GM18505 (cell line): ENCODE results near the gene APOBR.
"Not testable (repeated sequence)": the region's sequence is repeated elsewhere in the genome, so short reads cannot be mapped to it uniquely, and the experiment has no call there.

Experiments
- ATAC-seq: cut with Tn5 transposase; IDR thresholded peaks from one replicate; pipeline ENCODE4 v1.9.1; 2021; ENCODE audit not compliant: unreplicated experiment
- POLR2A ChIP-seq: IDR thresholded peaks from 4 replicates; pipeline ENCODE4 v1.6.1; 2011; ENCODE audit warnings: borderline replicate concordance; ENCODE audit not compliant: insufficient read depth, insufficient read length; ENCODE audit errors: extremely low read depth

The APOBR gene

DNA sequence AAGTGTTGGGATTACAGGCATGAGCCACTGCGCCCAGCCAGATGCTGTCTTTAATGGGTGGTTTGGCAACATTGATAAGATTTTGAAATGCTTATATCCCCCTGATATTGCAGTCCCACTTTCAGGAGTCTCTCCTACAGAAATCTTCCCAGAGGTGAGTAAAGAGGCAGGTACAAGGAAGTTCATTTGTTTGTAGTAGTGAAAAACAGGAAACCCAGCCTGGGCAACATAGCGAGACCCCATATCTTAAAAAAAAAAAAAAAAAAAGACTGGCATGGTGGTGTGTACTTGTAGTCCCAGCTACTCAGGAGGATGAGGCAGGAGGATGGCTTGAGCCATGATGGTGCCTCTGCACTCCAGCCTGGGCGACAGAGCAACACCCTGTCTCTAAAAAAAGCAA, 50.6 kb downstream of the APOBR start:
- no peak for ATAC-seq

DNA sequence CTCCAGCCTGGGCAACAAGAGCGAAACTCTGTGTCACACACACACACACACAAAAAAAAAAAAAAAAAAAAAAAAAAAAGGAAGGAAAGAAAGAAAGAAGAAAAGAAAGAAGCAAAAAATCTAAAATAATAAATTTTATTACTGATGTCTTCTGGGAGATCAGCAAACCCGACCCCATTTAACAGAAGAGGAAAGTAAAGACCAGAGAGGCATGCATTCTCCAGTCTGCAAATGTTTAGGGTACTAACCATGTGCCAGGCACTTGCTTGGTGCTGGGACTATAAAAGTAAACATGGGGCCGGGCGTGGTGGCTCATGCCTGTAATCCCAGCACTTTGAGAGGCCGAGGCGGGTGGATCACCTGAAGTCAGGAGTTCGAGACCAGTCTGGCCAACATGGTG, 51.5 kb downstream of the APOBR start:
- ATAC-seq, result not testable (repeated sequence)

More for the DNA sequence above, 50.6 kb downstream of the APOBR start:
- TF ChIP-seq POLR2A, result no peak

DNA sequence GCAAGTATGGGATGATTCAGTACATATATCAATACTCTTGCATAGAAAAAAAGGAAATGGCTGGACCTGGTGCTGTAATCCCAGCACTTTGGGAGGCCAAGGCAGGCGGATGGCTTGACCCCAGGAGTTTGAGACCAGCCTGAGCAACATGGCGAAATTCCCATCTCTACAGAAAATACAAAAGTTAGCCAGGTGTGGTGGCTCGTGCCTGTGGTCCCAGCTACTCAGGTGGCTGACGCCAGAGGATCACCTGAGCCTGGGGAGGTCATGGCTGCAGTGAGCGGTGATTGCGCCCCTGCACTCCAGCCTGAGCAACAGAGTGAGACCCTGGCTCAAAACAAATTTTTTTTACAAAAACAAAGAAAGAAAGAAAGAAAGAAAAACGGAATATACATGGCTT, 52.2 kb downstream of the APOBR start:
- no peak for ATAC-seq
- TF ChIP-seq POLR2A, result no peak

DNA sequence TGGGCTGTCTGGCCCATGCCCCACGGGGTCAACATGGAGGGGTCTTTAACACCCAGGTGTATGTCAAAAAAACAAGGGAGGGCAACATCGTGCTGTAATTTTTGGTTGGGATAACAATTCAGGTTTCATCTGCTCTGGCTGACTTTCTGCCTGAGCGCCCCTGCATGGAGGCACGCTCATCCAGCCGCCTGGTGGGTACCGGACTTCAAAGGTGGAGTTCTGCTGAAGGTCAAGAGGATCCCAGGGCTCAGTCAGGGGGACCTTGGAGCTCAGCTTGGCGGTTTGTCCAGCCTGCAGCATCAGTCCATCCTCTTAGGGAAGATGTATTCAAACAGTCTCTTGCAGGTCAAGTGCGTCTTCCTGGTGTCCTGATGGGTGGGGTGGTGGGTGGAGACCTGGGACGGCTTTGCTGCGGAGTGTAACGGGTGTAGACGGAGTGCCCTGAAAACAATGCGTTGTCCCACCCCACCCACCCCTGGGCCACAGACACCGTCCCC, 53.9 kb downstream of the APOBR start:
- TF ChIP-seq POLR2A, result no peak
- no peak for ATAC-seq
